OCI-LY1 (cell line): Measurements from ENCODE around the gene MTOR.
A peak's percentile ranks its signal among the peaks of the same experiment; 100 is the strongest.

ENCODE experiments used
- H2AFZ ChIP-seq: fragments of 200-600 bp; sonication (generic), shearing (Covaris generic); 2 replicates; pipeline ENCODE4 v1.6.0; 2014; ENCODE audit warnings: antibody characterized with exemption, mild to moderate bottlenecking, low read length
- H3F3A ChIP-seq: fragments of 200-600 bp; sonication (generic), shearing (Covaris generic); 2 replicates; pipeline ENCODE4 v1.6.0; 2014; ENCODE audit warnings: mild to moderate bottlenecking, antibody characterized with exemption, low read length, moderate library complexity; ENCODE audit not compliant: insufficient read depth
- H3K27ac ChIP-seq: fragments of 200-600 bp; sonication (generic); 2 replicates; pipeline ENCODE4 v1.5.1; 2014; ENCODE audit warnings: low read length, mixed run types, mild to moderate bottlenecking, low read depth; ENCODE audit not compliant: poor library complexity, severe bottlenecking
- H3K27me3 ChIP-seq: fragments of 200-600 bp; sonication (generic); 2 replicates; pipeline ENCODE4 v1.6.0; 2014; ENCODE audit warnings: antibody characterized with exemption, mild to moderate bottlenecking, low read length, moderate library complexity; ENCODE audit not compliant: insufficient read depth
- H3K36me3 ChIP-seq: fragments of 200-600 bp; sonication (generic); 2 replicates; pipeline ENCODE4 v1.6.1; 2014; ENCODE audit warnings: mild to moderate bottlenecking, antibody characterized with exemption, low read length, moderate library complexity, mixed read lengths; ENCODE audit not compliant: insufficient read depth
- H3K4me1 ChIP-seq: fragments of 200-600 bp; sonication (generic); 2 replicates; pipeline ENCODE4 v1.5.1; 2014; ENCODE audit warnings: mild to moderate bottlenecking, low read length, moderate library complexity; ENCODE audit not compliant: insufficient read depth, severe bottlenecking
- H3K4me2 ChIP-seq: fragments of 200-600 bp; sonication (generic), shearing (Covaris generic); 2 replicates; pipeline ENCODE4 v1.6.1; 2014; ENCODE audit warnings: low read length
- H3K4me3 ChIP-seq: fragments of 200-600 bp; sonication (generic); 2 replicates; pipeline ENCODE4 v1.5.1; 2014; ENCODE audit warnings: low read length, low read depth, mild to moderate bottlenecking, mixed read lengths; ENCODE audit not compliant: poor library complexity, severe bottlenecking
- H3K79me2 ChIP-seq: fragments of 200-600 bp; shearing (Covaris generic); 2 replicates; pipeline ENCODE4 v1.6.1; 2016; ENCODE audit warnings: mixed run types, low read length, mixed read lengths; ENCODE audit not compliant: insufficient read depth
- H3K9ac ChIP-seq: fragments of 200-600 bp; sonication (generic), shearing (Covaris generic); 2 replicates; pipeline ENCODE4 v1.6.1; 2014; ENCODE audit warnings: mild to moderate bottlenecking, low read length, mixed read lengths
- H3K9me2 ChIP-seq: fragments of 200-600 bp; sonication (generic), shearing (Covaris generic); 2 replicates; pipeline ENCODE4 v1.6.1; 2014; ENCODE audit warnings: low read depth, mild to moderate bottlenecking, low read length, mixed read lengths
- H3K9me3 ChIP-seq: fragments of 200-600 bp; shearing (Covaris generic); 2 replicates; pipeline ENCODE4 v1.6.1; 2014; ENCODE audit warnings: low read length, mixed read lengths
- H4K20me1 ChIP-seq: fragments of 200-600 bp; sonication (generic), shearing (Covaris generic); 2 replicates; pipeline ENCODE4 v1.6.0; 2016; ENCODE audit warnings: mild to moderate bottlenecking, low read length; ENCODE audit not compliant: insufficient read depth
- EZH2 ChIP-seq: fragments of 200-600 bp; sonication (generic), shearing (Covaris generic); IDR thresholded peaks from 2 replicates; pipeline ENCODE4 v1.8.0; 2017; ENCODE audit warnings: borderline replicate concordance, mixed run types, mild to moderate bottlenecking, antibody characterized with exemption, low read length, moderate library complexity, mixed read lengths
- TF ChIP-seq, protein P1 (sequence below): fragments of 200-600 bp; sonication (generic), shearing (Covaris generic); IDR thresholded peaks from 2 replicates; pipeline ENCODE4 v1.5.1; 2017; ENCODE audit warnings: mild to moderate bottlenecking, antibody characterized with exemption, low read length, moderate library complexity, mixed read lengths

The MTOR gene

GRCh38 chr1:11289064-11289463 lies 26.7 kb upstream of the MTOR start:
- H2AFZ ChIP-seq = no peak overlapping the region
- no peaks in the 10 kb centered on the region for H3K9me3 ChIP-seq
- H3K4me2 ChIP-seq = no peak overlapping the region
- no peak overlapping the region for H3K27ac ChIP-seq
- no peaks in the 10 kb centered on the region for H4K20me1 ChIP-seq
- H3K79me2 ChIP-seq = no peaks in the 10 kb centered on the region
- no peak overlapping the region for H3K9ac ChIP-seq
- no peaks in the 10 kb centered on the region for H3F3A ChIP-seq
- peaks cover 49% of the 10 kb centered on the region for H3K36me3 ChIP-seq
- no peaks in the 10 kb centered on the region for H3K4me1 ChIP-seq
- H3K9me2 ChIP-seq = no peaks in the 10 kb centered on the region
- no peak overlapping the region for H3K4me3 ChIP-seq
- TF ChIP-seq, protein P1, sequence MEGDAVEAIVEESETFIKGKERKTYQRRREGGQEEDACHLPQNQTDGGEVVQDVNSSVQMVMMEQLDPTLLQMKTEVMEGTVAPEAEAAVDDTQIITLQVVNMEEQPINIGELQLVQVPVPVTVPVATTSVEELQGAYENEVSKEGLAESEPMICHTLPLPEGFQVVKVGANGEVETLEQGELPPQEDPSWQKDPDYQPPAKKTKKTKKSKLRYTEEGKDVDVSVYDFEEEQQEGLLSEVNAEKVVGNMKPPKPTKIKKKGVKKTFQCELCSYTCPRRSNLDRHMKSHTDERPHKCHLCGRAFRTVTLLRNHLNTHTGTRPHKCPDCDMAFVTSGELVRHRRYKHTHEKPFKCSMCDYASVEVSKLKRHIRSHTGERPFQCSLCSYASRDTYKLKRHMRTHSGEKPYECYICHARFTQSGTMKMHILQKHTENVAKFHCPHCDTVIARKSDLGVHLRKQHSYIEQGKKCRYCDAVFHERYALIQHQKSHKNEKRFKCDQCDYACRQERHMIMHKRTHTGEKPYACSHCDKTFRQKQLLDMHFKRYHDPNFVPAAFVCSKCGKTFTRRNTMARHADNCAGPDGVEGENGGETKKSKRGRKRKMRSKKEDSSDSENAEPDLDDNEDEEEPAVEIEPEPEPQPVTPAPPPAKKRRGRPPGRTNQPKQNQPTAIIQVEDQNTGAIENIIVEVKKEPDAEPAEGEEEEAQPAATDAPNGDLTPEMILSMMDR = no peak
- no peak for TF ChIP-seq EZH2
- no peaks in the 10 kb centered on the region for H3K27me3 ChIP-seq

DNA sequence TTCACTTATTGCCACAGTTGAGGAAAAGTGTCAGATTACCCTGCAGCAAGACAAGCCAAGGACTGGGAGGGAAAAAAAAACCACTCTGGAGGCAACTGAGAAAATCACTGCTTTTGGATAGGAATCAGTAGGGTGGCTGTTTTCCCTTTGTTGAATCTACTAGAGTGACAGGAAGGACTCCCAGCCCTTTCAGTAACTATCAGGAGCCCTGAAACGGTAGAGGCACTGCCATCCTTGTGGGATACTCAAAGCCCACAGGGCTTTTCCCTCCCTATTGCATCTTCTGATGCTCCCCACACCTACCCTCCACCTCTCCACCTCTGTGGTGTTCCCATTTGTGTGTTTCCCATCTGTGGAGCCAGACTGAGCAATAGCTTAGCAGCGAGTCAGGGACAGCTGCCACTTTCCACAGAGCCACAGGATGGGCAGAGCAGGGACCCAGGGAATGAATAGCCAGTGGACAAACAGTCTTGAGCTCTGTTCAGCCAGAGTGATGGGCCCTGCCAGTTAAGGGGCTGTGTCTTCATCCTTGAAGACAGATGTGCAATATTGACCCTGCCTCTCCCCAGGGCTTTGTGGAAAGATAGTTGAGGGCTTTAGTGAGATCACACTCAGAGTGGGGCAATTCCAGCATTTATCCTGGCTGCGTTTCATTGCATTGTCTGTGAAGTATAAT lies 24.5 kb upstream of the MTOR start:
- Histone ChIP-seq H3K79me2 (no peaks in the 10 kb centered on the region), H3K4me1 (no peaks in the 10 kb centered on the region), H3F3A (no peaks in the 10 kb centered on the region), H3K9ac (no peak overlapping the region), H3K36me3 (peaks cover 62% of the 10 kb centered on the region), H3K9me3 (no peaks in the 10 kb centered on the region), H3K4me3 (no peak overlapping the region), H3K27me3 (no peaks in the 10 kb centered on the region), H3K4me2 (no peak overlapping the region), H4K20me1 (no peaks in the 10 kb centered on the region), H3K27ac (no peak overlapping the region), H2AFZ (no peak overlapping the region), H3K9me2 (no peaks in the 10 kb centered on the region)
- TF ChIP-seq, protein P1 = no peak
- TF ChIP-seq EZH2 = no peak

GRCh38 chr1:11285883-11286734 lies 23.8 kb upstream of the MTOR start:
- TF ChIP-seq, protein P1 = peak; percentile 31; the same call in 1 of the 2 replicates
- no peak for TF ChIP-seq EZH2
- H3K4me1 ChIP-seq = peaks cover 5% of the 10 kb centered on the region
- H3K4me3 ChIP-seq = no peak overlapping the region
- H3K36me3 ChIP-seq = peaks cover 66% of the 10 kb centered on the region
- no peaks in the 10 kb centered on the region for H3F3A ChIP-seq
- no peaks in the 10 kb centered on the region for H3K9me3 ChIP-seq
- no peaks in the 10 kb centered on the region for H3K79me2 ChIP-seq
- no peaks in the 10 kb centered on the region for H3K27me3 ChIP-seq
- H3K27ac ChIP-seq = no peak overlapping the region
- no peak overlapping the region for H3K4me2 ChIP-seq
- H2AFZ ChIP-seq = no peak overlapping the region
- H4K20me1 ChIP-seq = no peaks in the 10 kb centered on the region
- H3K9ac ChIP-seq = no peak overlapping the region
- H3K9me2 ChIP-seq = no peaks in the 10 kb centered on the region
